SU-DHL-6 (cell line): ENCODE measurements around the gene PRKCD.

Experiments
- H2AFZ ChIP-seq: fragments of 200-600 bp; sonication (generic); 2 replicates; pipeline ENCODE4 v1.6.1; 2014; ENCODE audit warnings: low read depth, mild to moderate bottlenecking, moderate library complexity, mixed read lengths, antibody characterized with exemption, low read length; ENCODE audit not compliant: severe bottlenecking
- H3F3A ChIP-seq: fragments of 200-600 bp; shearing (Covaris generic); 2 replicates; pipeline ENCODE4 v1.6.0; 2016; ENCODE audit warnings: antibody characterized with exemption, mild to moderate bottlenecking; ENCODE audit not compliant: insufficient read depth
- H3K27ac ChIP-seq: fragments of 200-600 bp; sonication (generic); 2 replicates; pipeline ENCODE4 v1.5.1; 2016; ENCODE audit warnings: low read depth, mild to moderate bottlenecking, low read length, moderate library complexity, mixed read lengths
- H3K27me3 ChIP-seq: fragments of 200-600 bp; sonication (generic), shearing (Covaris generic); 2 replicates; pipeline ENCODE4 v1.6.0; 2014; ENCODE audit warnings: mild to moderate bottlenecking, low read length
- H3K36me3 ChIP-seq: fragments of 200-600 bp; sonication (generic); 2 replicates; pipeline ENCODE4 v1.6.1; 2014; ENCODE audit warnings: mild to moderate bottlenecking, low read length, mixed read lengths
- H3K4me2 ChIP-seq: fragments of 300-600, 200-600 bp; shearing (Covaris generic), sonication (generic); 2 replicates; pipeline ENCODE4 v1.6.0; 2014; ENCODE audit warnings: low read length, low read depth, mild to moderate bottlenecking; ENCODE audit not compliant: poor library complexity, severe bottlenecking
- H3K4me3 ChIP-seq: fragments of 200-600 bp; sonication (generic); 2 replicates; pipeline ENCODE4 v1.5.1; 2014; ENCODE audit warnings: antibody characterized with exemption, low read length, mild to moderate bottlenecking, mixed read lengths; ENCODE audit not compliant: insufficient read depth, poor library complexity, severe bottlenecking
- H3K79me2 ChIP-seq: fragments of 200-600 bp; sonication (generic); 2 replicates; pipeline ENCODE4 v1.6.1; 2014; ENCODE audit warnings: mild to moderate bottlenecking, low read length, moderate library complexity; ENCODE audit not compliant: insufficient read depth
- H3K9ac ChIP-seq: fragments of 200-600 bp; sonication (generic); 2 replicates; pipeline ENCODE4 v1.7.0; 2014; ENCODE audit warnings: mild to moderate bottlenecking, low read length
- H3K9me2 ChIP-seq: fragments of 200-600 bp; sonication (generic); replicated peaks from 2 replicates; pipeline ENCODE4 v1.6.1; 2014; ENCODE audit warnings: low read length; ENCODE audit not compliant: insufficient read depth
- H3K9me3 ChIP-seq: fragments of 200-600 bp; sonication (generic); 2 replicates; pipeline ENCODE4 v1.6.1; 2014; ENCODE audit warnings: low read length, mixed read lengths; ENCODE audit not compliant: insufficient read depth
- H4K20me1 ChIP-seq: fragments of 200-600 bp; sonication (generic); 2 replicates; pipeline ENCODE4 v1.6.1; 2014; ENCODE audit warnings: low read depth, mild to moderate bottlenecking, antibody characterized with exemption, low read length, moderate library complexity, mixed read lengths
- EZH2phosphoT487 ChIP-seq: fragments of 200-600 bp; sonication (generic), shearing (Covaris generic); conservative IDR thresholded peaks from 2 replicates; pipeline ENCODE4 v1.6.1; 2018; ENCODE audit warnings: mild to moderate bottlenecking, antibody characterized with exemption, low read length, moderate library complexity, mixed read lengths
- TF ChIP-seq, protein P1 (sequence below): fragments of 200-600 bp; sonication (generic); IDR thresholded peaks from one replicate; pipeline ENCODE4 v1.5.1; 2017; ENCODE audit warnings: antibody characterized with exemption, mild to moderate bottlenecking, low read length, moderate library complexity; ENCODE audit not compliant: insufficient read depth, poor library complexity, severe bottlenecking

The PRKCD gene

DNA sequence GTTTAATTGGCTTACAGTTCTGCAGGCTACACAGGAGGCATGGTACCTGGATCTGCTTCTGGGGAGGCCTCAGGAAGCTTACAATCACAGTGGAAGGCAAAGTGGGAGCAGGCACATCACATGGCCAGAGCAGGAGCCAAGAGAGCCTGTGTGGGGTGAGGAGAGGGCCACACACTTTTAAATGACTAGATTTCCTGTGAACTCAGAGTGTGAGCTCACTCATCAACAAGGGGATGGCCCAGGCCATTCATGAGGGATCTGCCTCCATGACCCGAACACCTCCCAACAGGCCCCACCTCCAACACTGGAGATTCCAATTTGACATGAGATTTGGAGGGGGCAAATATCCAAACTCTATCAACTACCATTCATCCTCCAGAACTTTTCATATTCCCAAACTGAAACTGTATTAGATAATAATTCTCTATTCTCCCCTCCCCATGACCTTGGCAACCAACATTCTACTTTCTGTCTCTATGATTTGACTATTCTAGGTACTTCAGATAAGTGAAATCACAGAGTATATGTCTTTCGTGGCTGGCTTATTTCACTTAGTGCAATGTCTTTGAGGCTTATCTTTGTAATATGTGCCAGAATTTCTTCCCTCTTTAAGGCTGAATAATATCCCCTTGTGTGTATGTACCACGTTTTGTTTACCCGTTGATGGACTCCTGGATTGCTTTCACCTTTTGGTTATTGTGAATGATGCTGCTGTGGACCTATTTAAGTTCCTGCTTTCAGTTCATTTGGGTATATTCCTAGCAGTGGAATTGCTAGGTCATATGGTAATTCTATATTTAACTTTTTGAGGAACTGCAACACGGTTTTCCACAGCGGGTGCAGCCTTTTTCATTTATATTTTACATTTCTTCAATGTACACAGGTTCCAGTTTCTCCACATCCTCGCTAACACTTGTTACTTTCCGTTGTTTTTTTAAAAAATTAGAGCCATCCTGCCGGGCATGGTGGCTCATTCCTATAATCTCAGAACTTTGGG is 51.0 kb downstream of the PRKCD start:
- Histone ChIP-seq H3K9me2 (no peaks in the 10 kb centered on the region), H3K4me3 (no peak overlapping the region), H3F3A (peaks cover 10% of the 10 kb centered on the region; the same call in 1 of the 2 replicates), H2AFZ (no peak overlapping the region), H3K4me2 (peak overlapping the region; percentile 13), H4K20me1 (peaks cover 2% of the 10 kb centered on the region; the same call in 1 of the 2 replicates), H3K9ac (no peak overlapping the region), H3K36me3 (peaks cover 15% of the 10 kb centered on the region), H3K27me3 (no peaks in the 10 kb centered on the region), H3K9me3 (peaks cover 6% of the 10 kb centered on the region; the same call in 1 of the 2 replicates), H3K79me2 (peaks cover 73% of the 10 kb centered on the region), H3K27ac (peak overlapping the region; percentile 33; the same call in 1 of the 2 replicates)
- TF ChIP-seq, protein P1, sequence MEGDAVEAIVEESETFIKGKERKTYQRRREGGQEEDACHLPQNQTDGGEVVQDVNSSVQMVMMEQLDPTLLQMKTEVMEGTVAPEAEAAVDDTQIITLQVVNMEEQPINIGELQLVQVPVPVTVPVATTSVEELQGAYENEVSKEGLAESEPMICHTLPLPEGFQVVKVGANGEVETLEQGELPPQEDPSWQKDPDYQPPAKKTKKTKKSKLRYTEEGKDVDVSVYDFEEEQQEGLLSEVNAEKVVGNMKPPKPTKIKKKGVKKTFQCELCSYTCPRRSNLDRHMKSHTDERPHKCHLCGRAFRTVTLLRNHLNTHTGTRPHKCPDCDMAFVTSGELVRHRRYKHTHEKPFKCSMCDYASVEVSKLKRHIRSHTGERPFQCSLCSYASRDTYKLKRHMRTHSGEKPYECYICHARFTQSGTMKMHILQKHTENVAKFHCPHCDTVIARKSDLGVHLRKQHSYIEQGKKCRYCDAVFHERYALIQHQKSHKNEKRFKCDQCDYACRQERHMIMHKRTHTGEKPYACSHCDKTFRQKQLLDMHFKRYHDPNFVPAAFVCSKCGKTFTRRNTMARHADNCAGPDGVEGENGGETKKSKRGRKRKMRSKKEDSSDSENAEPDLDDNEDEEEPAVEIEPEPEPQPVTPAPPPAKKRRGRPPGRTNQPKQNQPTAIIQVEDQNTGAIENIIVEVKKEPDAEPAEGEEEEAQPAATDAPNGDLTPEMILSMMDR, result no peak
- no peak for TF ChIP-seq EZH2phosphoT487

DNA sequence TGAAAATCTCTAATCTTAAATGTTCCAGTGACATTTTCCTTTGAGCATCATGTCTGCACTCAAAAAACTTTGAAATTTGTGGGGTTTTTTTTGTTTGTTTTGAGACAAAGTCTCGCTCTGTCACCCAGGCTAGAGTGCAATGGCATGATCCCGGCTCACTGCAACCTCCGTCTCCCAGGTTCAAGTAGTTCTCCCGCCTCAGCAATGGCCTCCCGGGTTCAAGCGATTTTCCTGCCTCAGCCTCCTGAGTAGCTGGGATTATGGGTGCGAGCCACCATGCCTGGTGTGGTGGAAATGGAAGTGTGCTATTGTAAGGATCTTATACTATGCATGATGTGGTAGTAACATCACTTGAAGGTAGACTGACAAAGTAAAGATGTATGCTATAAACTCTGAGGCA is 52.3 kb downstream of the PRKCD start:
- Histone ChIP-seq H3K27me3 (no peaks in the 10 kb centered on the region), H2AFZ (no peak overlapping the region), H3K36me3 (peaks cover 8% of the 10 kb centered on the region), H3K4me2 (no peak overlapping the region), H3K9ac (no peak overlapping the region), H3K9me3 (0 out of 2 replicates have a peak, but pooled peaks cover 6% of the 10 kb centered on the region), H3K9me2 (no peaks in the 10 kb centered on the region), H4K20me1 (peaks cover 2% of the 10 kb centered on the region; the same call in 1 of the 2 replicates), H3K4me3 (no peak overlapping the region), H3K27ac (peak overlapping the region; percentile 33; the same call in 1 of the 2 replicates), H3K79me2 (peaks cover 73% of the 10 kb centered on the region), H3F3A (peaks cover 10% of the 10 kb centered on the region; the same call in 1 of the 2 replicates)
- no peak for TF ChIP-seq EZH2phosphoT487
- TF ChIP-seq, protein P1, result no peak

DNA sequence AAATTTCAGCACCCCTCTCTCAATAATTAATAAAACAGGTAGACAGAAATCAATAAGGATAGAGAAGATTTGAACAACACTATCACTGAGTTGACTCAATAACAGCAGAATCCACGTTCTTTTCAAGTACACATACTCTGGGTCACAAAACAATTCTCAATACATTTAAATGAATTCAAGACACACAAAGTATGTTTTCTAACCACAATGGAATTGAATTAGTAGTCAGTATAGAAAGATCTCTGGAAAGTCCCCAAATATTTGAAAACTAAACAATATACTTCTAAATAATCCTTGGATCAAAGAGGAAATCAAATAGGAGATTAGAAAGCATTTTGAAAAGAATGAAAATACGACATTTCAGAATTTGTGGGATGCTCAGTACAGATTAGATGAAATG is 54.8 kb downstream of the PRKCD start:
- H3K27ac ChIP-seq, result no peak overlapping the region
- peaks cover 59% of the 10 kb centered on the region for H3K79me2 ChIP-seq
- no peak overlapping the region for H3K4me2 ChIP-seq
- H3K9me2 ChIP-seq, result no peaks in the 10 kb centered on the region
- H2AFZ ChIP-seq, result no peak overlapping the region
- 0 out of 2 replicates have a peak, but pooled peaks cover 2% of the 10 kb centered on the region for H3K36me3 ChIP-seq
- H3F3A ChIP-seq, result peaks cover 17% of the 10 kb centered on the region
- no peaks in the 10 kb centered on the region for H3K27me3 ChIP-seq
- no peak overlapping the region for H3K4me3 ChIP-seq
- H4K20me1 ChIP-seq, result peaks cover 2% of the 10 kb centered on the region; the same call in 1 of the 2 replicates
- H3K9ac ChIP-seq, result no peak overlapping the region
- TF ChIP-seq, protein P1, result no peak
- TF ChIP-seq EZH2phosphoT487, result no peak
- H3K9me3 ChIP-seq, result no peaks in the 10 kb centered on the region
